HG02884 (cell line): ENCODE results near the gene CD82.

Experiments used
- ATAC-seq: cut with Tn5 transposase; IDR thresholded peaks from one replicate; pipeline ENCODE4 v1.9.1; 2021; ENCODE audit warnings: mild to moderate bottlenecking, moderate library complexity; ENCODE audit not compliant: unreplicated experiment

CD82 gene

GRCh38 chr11:44565211-44565952 lies at the start of gene CD82:
Gene CD82 (plus strand): TSS chr11:44565663. CDS start chr11:44594663, 29,000 bp downstream.
- ATAC-seq: peak; percentile 67

- no peak for ATAC-seq
These were observed 48.6 kb upstream of the CD82 start for GRCh38 chr11:44516688-44517507.

GRCh38 chr11:44517541-44517940 lies 47.9 kb upstream of the CD82 start:
- no peak for ATAC-seq

GRCh38 chr11:44518968-44519550 lies 46.4 kb upstream of the CD82 start:
- no peak for ATAC-seq

GRCh38 chr11:44519989-44520737 lies 45.3 kb upstream of the CD82 start:
- ATAC-seq: no peak

GRCh38 chr11:44521148-44521547 lies 44.3 kb upstream of the CD82 start:
- ATAC-seq: no peak

GRCh38 chr11:44522294-44522693 lies 43.2 kb upstream of the CD82 start:
- ATAC-seq: no peak

- no peak for ATAC-seq
These were observed 41.1 kb upstream of the CD82 start for GRCh38 chr11:44524346-44524745.

GRCh38 chr11:44524751-44525201 lies 40.7 kb upstream of the CD82 start:
- ATAC-seq: no peak

- ATAC-seq: no peak
These were observed 39.8 kb upstream of the CD82 start for GRCh38 chr11:44525473-44526252.

GRCh38 chr11:44526438-44526837 lies 39.0 kb upstream of the CD82 start:
- ATAC-seq: no peak

- ATAC-seq: no peak
These were observed 38.0 kb upstream of the CD82 start for GRCh38 chr11:44527476-44527875.

GRCh38 chr11:44528103-44528502 lies 37.4 kb upstream of the CD82 start:
- ATAC-seq: no peak

- ATAC-seq: no peak
These were observed 36.9 kb upstream of the CD82 start for GRCh38 chr11:44528581-44528980.

GRCh38 chr11:44529895-44530412 lies 35.5 kb upstream of the CD82 start:
- no peak for ATAC-seq

- ATAC-seq: no peak
These were observed 34.9 kb upstream of the CD82 start for GRCh38 chr11:44530413-44531115.

- ATAC-seq: no peak
These were observed 34.4 kb upstream of the CD82 start for GRCh38 chr11:44531116-44531504.

GRCh38 chr11:44531636-44532035 lies 33.8 kb upstream of the CD82 start:
- ATAC-seq: no peak

GRCh38 chr11:44532809-44533208 lies 32.7 kb upstream of the CD82 start:
- ATAC-seq: no peak
